ENCODE measurements around the gene SPTBN1.

DNA sequence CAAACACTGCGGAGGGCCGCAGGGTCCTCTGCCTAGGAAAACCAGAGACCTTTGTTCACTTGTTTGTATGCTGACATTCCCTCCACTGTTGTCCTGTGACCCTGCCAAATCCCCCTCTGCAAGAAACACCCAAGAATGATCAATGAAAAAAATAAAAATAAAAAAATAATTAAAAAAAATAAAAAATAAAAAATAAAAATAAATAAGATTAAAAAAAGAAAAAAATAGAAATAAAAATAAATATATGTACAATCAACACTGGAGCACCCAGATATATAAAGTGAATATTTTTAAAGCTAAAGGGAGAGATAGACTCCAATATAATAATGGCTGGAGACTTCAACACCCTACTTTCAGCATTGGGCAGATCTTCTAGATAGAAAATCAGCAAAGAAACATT is 243.5 kb downstream of the SPTBN1 start:
- no peak for TF ChIP-seq POLR2A (IDR thresholded peaks at IDR 0.05)
- TF ChIP-seq, protein P1, sequence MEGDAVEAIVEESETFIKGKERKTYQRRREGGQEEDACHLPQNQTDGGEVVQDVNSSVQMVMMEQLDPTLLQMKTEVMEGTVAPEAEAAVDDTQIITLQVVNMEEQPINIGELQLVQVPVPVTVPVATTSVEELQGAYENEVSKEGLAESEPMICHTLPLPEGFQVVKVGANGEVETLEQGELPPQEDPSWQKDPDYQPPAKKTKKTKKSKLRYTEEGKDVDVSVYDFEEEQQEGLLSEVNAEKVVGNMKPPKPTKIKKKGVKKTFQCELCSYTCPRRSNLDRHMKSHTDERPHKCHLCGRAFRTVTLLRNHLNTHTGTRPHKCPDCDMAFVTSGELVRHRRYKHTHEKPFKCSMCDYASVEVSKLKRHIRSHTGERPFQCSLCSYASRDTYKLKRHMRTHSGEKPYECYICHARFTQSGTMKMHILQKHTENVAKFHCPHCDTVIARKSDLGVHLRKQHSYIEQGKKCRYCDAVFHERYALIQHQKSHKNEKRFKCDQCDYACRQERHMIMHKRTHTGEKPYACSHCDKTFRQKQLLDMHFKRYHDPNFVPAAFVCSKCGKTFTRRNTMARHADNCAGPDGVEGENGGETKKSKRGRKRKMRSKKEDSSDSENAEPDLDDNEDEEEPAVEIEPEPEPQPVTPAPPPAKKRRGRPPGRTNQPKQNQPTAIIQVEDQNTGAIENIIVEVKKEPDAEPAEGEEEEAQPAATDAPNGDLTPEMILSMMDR (IDR thresholded peaks at IDR 0.05) = no peak
